CD4-positive, alpha-beta T cell treated with Interleukin-2 at 100 ng/mL for 4 hours (primary cell): ENCODE data around the gene DUSP22.

ENCODE experiments used
- DNase-seq: peaks from one replicate; pipeline ENCODE4 v3.0.0-alpha.2; 2020; ENCODE audit warnings: low spot score

Gene DUSP22

DNA sequence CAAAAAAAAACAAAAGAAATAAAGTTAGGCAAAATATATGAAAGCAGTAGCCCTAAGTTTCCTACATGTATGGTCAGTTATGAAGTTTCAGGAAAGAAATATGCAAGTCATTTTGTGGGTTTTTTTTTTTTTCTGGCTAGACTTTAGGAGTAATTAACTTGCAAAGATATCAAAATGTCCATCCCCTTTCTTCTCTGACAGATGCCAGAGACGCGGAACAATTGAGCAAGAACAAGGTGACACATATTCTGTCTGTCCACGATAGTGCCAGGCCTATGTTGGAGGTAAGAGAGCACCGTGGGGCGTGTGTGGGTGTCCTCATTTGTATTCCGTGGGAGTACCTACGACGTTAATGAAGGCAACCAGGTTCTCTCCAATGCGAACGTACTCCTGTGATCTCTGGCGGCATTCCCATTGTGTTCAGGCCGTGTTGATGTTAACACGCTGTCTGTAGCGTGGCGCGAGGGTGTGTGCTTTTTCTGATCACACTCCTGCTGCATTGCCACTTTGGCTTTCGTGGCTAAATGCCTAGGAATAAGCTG lies 19.5 kb downstream of the DUSP22 start:
- DNase-seq: no peak

DNA sequence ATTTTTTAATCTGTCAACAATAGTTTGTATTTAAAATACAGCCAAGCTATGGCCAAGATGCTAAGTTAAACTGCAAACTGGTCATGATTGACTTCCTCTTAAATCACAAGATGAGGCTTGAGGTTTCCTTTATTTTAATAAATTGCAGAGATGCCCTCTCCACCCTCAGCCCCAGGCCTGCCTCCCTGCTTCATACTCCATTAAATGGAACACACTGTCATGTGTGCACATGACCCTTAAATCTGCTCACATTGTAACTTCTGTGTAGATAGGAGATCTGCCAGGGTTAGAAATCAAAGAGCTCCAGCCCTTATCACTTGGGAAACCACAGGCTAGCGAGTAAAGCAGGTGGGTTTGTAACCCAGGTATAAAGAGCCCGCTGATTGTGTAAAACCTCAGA lies 20.8 kb downstream of the DUSP22 start:
- DNase-seq: peak; percentile 21

DNA sequence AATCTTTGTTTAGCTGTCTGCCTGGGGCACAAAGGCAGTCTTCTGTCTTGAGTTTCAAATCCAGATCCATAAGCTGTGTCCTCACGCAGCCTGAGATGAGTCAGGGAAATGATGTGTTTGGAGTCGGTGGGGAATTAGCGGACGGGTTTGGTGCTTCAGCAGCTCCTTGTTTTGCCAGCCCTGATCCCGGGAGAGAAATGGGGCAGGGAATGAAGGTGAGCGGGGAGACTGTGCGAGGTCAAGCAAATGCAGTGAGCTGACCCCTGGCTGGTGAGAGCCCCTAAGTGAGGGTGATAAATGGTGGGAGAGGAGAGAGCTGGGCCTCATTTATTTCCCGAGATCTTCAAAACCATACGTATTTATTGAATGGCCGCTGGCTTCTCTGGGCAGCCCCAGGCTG lies 21.6 kb downstream of the DUSP22 start:
- DNase-seq: no peak

DNA sequence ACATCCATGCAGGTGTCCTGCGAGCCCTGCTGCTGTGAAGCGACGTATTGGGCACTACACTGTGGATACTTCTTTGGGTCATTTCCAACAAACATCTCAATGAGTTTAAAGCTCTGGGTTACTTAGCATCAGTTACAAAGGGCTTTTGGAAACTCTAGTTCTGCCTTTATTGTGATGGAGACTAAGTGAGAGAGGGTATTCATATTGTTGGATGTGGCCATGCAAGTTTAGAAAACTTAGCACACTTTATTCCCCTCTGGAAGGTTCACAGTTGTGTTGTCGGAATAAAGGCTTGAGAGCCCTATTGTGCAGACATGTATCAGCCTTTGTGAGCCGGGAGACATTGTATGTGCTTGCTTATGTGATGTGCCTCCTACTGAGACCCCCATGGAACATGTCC lies 22.1 kb downstream of the DUSP22 start:
- no peak for DNase-seq

DNA sequence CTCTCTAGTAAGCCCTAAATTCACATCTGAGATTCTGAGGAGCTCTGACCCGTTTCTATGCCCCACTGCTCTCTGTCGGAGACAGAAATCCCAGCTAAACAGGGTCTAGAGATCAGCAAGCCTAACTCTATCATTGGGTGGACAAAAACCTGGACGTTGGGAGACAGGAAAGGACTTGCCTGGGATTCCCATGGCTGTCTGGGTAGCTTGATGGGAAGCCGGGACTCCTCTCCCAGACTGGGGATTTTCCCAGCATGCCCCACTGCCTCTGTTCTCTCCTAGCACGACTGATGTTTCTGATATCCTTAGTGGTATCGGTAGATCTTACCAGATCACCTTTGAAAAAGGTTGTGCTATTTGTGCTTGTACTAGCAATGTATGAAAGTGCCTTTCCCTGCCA lies 22.9 kb downstream of the DUSP22 start:
- DNase-seq: no peak

DNA sequence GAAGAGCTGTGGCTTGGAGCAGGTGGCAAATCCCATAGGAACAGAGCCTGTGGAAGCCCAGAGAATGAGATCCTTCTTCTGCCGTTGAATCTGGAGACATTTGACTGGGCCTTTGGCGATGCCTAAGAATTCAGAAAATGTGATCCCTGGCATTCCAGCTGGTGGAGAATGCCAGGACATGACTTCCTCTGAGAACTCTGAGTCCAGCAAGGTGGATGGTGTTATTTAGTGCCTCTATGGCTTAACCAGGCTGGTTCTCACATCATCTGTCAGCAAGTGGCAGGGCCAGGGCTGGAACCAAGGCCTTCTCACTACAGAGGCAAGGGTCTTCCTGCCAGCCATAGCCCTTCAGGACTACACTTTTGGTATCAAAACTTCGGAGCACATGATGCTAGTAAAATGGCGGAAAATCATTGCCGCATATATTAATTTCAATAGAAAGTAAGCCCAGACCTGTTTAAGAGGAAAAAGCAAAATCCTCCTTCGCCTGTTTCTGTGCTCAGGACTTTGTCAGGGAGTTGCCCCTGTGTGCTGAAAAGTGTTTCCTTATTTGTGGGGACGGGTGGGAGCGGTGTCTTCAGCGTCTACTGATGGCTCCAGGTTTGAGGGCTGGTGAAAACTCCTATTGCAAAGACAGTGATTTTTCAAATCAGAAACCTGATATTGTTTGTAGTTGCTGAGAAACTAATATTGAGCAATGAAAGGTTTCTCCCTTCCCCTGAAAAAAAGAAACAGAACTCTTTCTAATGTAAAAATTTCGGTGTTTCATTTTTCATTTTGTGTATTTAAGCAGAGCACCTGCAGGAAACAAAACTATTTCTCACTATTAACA lies 23.9 kb downstream of the DUSP22 start:
- DNase-seq: no peak

DNA sequence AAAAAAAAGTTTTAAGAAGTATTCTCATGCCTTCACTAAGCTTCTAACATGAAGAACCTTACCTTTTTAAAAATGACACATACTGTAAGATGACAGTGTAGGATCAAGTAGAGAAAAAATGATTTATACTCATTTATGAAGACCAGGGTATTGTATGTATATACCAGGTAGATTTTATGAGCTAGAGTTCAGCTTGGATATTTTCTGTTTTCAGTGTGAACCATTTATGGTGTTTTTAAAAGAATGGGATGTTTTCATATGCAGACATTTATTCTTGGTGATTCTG lies 24.4 kb downstream of the DUSP22 start:
- no peak for DNase-seq

DNA sequence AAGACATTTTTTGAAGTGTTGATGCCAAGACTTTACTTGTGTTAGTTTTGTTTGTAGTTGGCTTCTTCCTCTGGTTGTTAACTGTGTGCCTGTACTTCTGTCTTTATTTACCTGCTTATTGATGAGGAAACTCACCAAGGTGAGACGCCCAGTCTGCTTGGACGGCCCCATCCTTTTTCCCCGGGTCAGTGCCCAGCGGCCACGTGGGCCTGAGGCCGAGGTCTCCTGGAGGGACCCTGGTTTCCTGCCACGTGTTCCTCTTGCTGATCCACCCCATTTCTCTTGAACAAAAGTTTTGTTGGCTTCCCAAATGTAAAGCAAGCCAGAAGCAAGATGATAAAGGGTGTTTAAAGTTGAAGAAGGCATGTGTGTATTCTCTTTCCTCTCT lies 24.8 kb downstream of the DUSP22 start:
- DNase-seq: no peak

DNA sequence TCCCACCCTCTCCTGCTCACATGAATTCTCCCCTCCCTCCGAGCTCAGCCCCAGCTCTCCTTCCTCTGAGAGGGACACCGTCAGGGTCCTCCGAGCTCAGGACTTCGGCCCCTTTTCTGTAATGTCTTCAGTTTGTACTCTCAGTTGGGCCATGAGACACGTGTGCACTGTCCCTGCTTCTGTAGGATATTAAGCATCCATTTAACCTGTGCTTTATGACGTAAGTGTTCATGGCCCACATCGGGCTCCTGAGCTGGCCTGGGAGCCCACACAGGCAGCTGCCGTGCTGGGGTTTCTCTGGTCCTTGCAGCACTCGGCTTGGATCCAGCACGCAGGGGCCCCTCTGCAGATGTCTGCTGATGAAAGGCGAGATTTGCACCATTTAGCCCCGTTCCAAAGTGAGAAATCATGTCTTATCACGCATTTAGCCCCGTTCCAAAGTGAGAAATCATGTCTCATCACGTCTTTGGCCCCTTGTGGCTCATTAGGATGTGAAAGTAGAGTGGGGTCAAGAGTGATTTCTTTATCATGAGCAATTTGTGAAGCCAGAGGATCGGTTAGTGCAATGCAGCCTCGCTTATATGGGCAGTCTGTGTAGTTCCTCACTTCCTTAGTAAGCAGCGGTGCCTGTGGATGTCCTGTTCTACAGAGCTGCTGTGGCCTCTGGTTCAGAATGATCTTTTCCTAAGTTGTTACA lies 25.3 kb downstream of the DUSP22 start:
- DNase-seq: no peak

DNA sequence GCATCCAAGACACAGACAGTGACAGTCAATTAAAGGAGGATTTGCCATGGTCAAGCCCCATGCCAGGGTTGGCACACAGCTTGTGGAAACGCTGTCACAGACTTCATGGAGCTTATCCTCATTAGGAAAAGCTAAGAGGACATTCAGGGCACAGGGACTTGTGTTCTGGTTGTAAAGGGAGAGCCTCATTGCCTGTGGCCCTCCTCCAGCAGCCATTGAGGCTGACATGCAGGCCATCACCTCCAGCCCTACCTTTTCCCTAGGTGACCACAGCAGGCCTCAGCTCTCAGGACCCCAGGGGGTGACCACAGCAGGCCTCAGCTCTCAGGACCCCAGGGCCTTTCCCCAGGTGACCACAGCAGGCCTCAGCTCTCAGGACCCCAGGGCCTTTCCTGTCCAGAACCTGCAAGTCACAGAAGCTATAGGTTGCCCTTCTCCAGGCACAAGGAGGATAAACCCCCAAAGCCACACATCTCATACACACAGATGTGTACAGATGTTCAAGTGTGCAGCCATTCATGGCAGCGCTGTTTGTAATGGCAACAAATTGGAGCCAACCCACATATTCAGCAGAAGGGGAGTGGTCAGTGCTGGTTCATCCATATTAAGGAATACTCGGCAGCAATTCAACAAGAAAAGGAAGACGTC lies 26.1 kb downstream of the DUSP22 start:
- DNase-seq: no peak

DNA sequence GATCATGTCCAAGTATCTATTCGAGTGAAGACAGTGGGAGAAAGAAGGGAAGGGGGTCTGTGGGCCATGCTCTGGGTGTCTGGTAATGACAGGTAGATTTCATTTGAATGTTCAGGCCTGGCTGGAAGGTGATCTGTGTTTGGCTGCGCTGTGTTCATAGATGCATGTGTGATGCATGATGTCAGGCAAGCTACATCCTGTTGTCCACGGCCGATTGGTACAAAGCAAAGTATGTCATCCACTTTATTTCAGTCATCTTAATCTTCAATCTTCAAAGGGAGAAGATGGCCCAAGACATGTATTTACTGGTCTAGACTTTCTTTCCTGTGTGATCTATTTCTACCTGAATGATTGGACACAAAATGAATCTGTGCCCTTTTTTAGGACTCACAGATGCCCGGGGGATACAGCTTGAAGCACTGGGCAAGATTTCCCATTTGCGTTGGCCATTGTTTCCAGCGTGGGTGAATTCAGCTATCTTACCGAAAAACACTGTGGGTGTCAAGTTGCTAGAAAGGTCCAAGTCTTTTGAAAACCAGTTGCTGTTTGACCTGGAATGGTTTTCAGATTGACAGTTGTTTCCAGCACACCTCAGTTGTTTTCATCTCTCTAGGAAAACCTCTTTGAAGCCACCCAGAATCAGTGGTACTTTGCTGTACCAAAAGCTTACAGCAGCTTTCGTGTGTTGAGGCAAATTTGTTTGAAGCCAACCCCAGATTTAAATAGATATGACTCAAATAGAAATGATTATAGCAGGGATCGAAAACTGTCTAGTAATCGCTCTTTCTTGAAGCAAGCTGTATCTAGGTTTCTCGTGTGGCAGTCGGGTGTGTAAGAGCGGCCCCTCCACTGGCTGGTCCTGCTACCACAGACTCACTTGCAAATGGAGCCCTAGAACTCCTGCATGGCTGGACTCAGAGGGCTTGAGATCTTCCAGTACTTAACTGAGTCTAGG lies 27.2 kb downstream of the DUSP22 start:
- no peak for DNase-seq

DNA sequence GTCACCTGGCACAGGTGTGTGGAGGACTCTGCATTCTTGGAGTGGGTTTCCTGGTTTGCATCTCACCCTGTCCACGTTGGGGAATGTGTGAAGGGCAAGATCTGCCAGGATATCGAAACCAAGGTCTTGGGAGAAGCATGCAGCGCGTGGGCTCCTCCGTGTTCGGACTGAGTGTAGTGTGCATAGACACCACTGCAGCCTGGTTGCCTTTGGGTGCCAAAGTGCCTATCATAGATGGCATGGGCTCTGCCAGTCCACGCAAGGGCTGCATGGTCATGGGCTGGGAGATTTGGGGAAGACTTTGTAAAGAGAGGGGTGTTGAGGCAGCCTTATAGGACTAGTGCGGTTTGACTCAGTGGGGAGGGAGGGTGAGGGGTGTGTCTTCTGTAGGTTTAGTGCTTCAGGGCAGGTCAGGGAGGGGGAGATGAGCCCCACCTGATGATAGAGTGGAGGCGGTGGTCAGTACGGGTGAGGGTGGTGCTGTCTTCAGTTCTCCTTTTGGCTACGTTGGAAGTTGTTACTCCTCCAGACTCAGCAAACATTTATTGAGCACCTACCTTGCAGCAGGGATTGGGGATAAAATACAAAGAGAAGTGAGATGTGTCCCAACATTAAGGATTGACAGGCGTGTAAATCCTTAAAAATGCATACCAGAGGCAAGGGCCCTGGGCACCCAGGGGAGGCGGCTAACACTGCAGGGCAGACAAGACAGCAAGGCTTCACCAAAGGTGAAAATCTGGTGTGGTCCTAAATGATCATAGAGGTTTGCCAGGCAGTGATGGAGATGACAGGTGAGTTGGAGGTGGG lies 28.3 kb downstream of the DUSP22 start:
- no peak for DNase-seq

DNA sequence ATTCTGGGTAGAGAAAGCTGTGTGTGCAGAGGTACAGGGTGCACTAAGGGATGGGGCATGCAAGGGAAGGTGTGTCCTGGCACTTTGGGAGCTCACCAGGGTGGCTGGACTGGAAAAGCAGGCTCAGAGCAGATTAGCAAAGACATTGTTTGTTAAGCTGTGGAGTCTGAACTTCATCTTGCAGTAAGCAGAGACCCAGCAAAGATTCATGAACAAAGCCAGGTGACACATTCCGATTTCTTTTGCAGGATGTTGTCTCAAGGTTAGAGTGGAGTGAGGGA lies 28.8 kb downstream of the DUSP22 start:
- DNase-seq: no peak

DNA sequence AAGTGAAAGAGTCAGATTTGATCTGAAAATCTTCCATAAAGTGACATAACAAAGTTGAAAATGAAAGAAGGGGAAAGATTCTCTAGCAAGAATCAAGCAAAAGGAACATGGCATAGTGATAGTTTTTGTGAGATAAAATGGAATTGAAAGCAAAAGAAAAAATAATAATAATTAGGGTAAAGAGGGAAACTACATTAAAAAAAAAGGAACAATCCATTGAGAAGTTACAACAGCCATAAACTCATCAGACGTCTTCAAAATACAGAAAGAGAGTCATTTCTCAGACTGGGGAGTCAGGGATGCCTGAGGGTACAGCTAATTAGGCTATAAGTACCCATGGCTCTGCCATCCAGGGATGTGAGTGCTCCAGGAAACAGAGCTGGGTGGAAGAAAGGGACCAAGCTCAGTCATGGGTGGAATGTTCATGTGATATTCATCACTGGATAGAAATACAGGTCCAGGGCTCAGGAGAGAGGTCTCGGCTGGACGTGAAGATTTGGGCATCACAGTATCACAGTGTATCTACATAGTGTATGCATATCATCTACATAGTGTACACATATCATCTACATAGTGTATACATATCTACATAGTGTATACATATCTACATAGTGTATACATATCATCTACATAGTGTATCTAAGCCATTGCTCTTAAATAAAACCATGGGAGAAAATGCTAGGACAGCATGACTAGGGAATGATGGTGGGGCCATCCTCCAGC lies 29.4 kb downstream of the DUSP22 start:
- DNase-seq: no peak

DNA sequence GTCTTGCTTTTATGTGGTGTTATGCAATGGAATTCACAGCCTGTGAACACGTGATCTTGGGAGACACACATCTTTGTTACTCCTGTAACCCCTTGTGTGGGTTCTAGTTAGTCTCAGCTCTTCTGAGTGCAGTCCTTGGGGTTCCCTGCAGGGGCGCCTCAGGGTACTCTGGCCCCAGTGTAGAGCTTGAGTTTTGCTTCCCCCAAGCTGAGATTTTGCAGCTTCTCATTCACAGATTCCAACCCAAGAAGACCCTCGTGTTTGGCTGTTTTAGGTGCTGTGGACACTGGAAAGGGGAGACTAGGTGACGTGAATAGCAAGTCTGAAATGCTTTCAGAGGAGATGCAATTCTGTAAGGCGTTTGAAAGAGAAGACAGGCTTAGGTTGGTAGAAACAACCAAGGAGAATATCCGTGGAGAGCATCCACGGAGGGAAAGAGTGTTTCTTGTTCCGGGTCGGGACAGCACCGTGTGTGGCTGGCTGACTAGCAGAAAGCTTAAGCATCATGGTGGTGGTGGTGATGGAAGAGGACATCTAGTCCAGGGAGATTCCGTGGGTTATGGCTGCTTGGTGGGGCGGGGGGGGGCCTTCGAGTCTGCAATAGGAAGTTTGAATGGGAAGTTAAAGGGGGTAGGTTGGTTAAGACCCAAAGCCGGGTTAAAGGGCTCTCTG lies 30.1 kb downstream of the DUSP22 start:
- DNase-seq: no peak

DNA sequence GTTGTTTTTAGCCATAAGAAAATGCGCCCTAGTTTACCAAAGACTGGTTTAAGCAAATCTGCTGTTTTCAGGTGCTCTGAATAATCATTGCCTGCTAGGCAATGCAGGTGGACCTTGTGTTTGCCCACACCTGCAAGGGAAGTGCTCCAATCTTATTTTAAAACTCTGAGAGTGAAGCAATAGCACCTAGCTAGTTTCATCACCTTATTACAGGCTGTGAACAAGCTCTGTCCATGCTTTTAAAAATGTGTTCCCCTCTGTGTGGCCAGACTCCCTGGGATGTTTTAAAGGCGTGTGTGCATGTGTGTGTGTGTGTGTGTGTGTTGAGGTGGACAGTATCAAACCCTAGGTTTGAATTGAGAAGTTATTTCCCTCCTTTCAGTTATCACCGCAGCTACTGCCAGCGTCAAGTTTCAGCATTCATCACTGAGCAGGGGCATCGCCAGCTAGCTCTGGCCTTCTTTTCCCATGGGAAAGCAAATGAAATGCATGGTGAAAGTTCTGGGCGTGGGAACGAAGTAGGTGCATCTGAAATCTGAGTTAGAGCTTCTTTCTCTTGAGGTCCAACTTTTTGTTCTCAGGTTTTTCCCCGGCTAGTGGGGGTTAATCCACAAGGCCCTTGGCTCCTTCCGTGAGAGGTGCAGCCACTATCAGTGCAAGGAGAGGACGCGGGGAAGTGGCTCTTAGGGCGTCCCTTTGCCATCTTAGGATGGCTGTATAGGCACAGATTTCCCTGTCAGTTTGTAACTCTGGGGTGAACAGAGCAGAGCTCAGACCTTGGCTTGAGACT lies 30.8 kb downstream of the DUSP22 start:
- no peak for DNase-seq

DNA sequence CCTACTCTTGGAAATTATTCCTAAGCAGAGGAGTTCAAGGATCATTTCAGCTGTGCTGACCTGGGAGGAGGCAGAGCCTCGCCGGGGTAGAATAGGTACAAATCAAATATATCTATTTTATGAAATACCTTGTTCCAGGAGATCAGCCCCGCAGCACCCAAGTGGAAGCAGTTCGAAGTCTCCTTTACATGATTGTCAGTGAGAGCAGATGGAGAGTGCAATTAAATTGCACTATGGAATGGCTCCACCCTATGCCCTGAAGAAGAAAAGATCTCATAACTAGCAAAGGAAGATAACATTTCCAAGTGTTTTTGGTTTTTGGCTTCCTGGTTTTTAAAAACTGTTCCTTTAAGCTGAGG lies 31.4 kb downstream of the DUSP22 start:
- DNase-seq: no peak

DNA sequence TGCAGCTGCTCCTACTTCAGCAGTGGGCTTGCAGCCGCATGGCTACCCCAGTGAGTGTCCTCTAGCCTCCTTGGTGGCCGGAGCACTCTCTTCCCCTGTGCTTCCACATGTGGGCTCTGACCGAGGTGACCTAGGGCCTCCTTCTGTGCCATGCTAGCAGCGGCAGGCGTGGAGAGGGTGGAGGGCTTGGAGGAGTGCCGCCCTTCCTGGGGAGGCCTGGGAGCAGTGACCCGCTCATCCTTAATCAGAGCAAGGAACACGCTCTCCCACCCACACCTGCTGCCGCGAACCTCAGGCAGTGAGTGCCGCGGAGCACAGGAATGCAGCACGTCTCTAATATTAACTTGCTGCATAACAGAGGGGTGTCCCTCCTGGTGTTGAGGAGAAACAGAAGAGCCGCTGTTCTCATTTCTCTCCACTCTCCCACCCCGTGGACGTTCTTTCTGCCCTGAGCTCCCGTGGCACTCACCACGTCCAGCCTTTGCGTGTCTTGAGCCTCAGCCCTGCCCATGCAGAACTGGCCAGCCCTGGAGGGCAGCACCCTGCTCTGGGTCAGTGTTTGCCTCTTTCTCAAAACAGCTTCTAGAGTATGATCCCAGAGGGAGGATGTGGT lies 31.9 kb downstream of the DUSP22 start:
- no peak for DNase-seq

DNA sequence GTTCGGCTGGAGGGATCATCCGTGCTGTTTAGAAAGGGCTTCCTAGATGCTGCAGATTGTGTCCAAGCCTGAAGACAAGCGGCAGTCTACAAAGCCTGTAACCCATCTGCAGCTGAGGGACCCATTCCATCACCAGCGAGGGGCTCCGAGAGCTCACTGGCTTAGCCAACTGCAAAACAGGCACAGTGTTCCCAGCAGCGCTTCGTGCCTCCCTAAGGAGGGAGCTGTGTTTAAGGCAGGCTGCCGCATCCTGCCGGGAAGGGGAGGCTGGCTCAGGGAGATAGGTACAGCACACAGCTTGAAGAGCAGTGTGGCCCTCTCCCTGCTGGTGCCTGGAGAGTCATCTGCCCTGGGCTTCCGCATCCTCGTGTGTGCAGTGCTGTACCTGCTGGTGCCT lies 32.4 kb downstream of the DUSP22 start:
- no peak for DNase-seq
